Thoracic aorta (tissue), 2 donors: ENCODE measurements around the gene BCL7B. TPM values are rescaled to one million over a fixed set of nuclear protein-coding genes. Genes with fewer than 3 reads are reported as not detected.
"Not testable (repeated sequence)": the region's sequence is repeated elsewhere in the genome, so short reads cannot be mapped to it uniquely, and the experiment has no call there.

ENCODE experiments used
- ATAC-seq: fragments of 150-250 bp; one replicate; pipeline ENCODE4 v1.8.0; 2017; ENCODE audit warnings: low read depth; ENCODE audit not compliant: insufficient number of reproducible peaks, low FRiP score
- DNase-seq: peaks from one replicate; pipeline ENCODE4 v3.0.0-alpha.2; 2020; ENCODE audit warnings: low spot score
- H3K27ac ChIP-seq, 2 donors: fragments of 200-600 bp; sonication (generic); 1 replicate in 1 of 2; 2 replicates in 1 of 2; pipeline ENCODE4 v1.5.1; 2016; ENCODE audit warnings: mild to moderate bottlenecking in 2 of 2, moderate library complexity in 2 of 2
- H3K27me3 ChIP-seq: fragments of 200-600 bp; sonication (generic); replicated peaks from 2 replicates; pipeline ENCODE4 v1.6.0; 2016; ENCODE audit warnings: mild to moderate bottlenecking; ENCODE audit not compliant: insufficient read depth
- H3K36me3 ChIP-seq: fragments of 200-600 bp; sonication (generic); one replicate; pipeline ENCODE4 v1.5.1; 2016
- H3K4me1 ChIP-seq, 2 donors: fragments of 200-600 bp; sonication (generic); 1 replicate in 1 of 2; 2 replicates in 1 of 2; pipeline versions ENCODE4 v1.5.1 to v1.6.0; 2016; ENCODE audit warnings: low read depth in 2 of 2, mild to moderate bottlenecking in 1 of 2; ENCODE audit not compliant: control insufficient read depth in 1 of 2
- H3K4me3 ChIP-seq: fragments of 200-600 bp; sonication (generic); 2 replicates; pipeline ENCODE4 v1.5.1; 2016; ENCODE audit warnings: mild to moderate bottlenecking
- H3K9me3 ChIP-seq: fragments of 200-600 bp; sonication (generic); 2 replicates; pipeline ENCODE4 v1.5.1; 2016
- CTCF ChIP-seq: fragments of 200-600 bp; sonication (generic); IDR thresholded peaks from one replicate; pipeline ENCODE4 v1.5.1; 2019; ENCODE audit warnings: antibody characterized with exemption
- total RNA-seq, 2 donors: library from RNA; depleted of rRNA; stranded (reverse); fragments of >200 nt; gene quantifications; one replicate each; pipeline versions ENCODE4 v1.1.0 to v1.2.3, GENCODE V29; 2016

BCL7B gene
- total RNA-seq, 2 donors from 2014 or later, result 99.8 to 129 TPM

- H3K4me3 ChIP-seq, result no peak overlapping the region
- no peaks in the 10 kb centered on the region for H3K27me3 ChIP-seq
- TF ChIP-seq CTCF, result no peak
- DNase-seq (no peak), ATAC-seq (no peak)
- no peak overlapping the region for H3K27ac ChIP-seq
- H3K36me3 ChIP-seq, result peaks cover 18% of the 10 kb centered on the region
- H3K4me1 ChIP-seq, result no peaks in the 10 kb centered on the region
- H3K9me3 ChIP-seq, result no peaks in the 10 kb centered on the region
Observed at GRCh38 chr7:73532224-73532623, 25.3 kb downstream of the BCL7B start.

- DNase-seq (no peak), ATAC-seq (no peak)
- TF ChIP-seq CTCF, result no peak
- no peaks in the 10 kb centered on the region for H3K4me1 ChIP-seq
- no peak overlapping the region for H3K27ac ChIP-seq
- H3K27me3 ChIP-seq, result no peaks in the 10 kb centered on the region
- no peak overlapping the region for H3K4me3 ChIP-seq
- peaks cover 6% of the 10 kb centered on the region for H3K36me3 ChIP-seq
- no peaks in the 10 kb centered on the region for H3K9me3 ChIP-seq
Observed at GRCh38 chr7:73530800-73531199, 26.7 kb downstream of the BCL7B start.

GRCh38 chr7:73526896-73527821, 30.3 kb downstream of the BCL7B start:
- TF ChIP-seq CTCF, result no peak
- Histone ChIP-seq H3K36me3 (no peaks in the 10 kb centered on the region), H3K4me3 (no peak overlapping the region), H3K27me3 (no peaks in the 10 kb centered on the region), H3K4me1 (peaks cover 0 to 7% of the 10 kb centered on the region in 2 donors), H3K27ac (no peak overlapping the region), H3K9me3 (no peaks in the 10 kb centered on the region)
- DNase-seq, result no peak
- ATAC-seq, result no peak

- H3K4me3 ChIP-seq, H3K9me3 ChIP-seq, H3K36me3 ChIP-seq, H3K27ac ChIP-seq, H3K4me1 ChIP-seq, ATAC-seq, H3K27me3 ChIP-seq, DNase-seq: not testable (repeated sequence)
Observed at GRCh38 chr7:73526158-73526494, 31.4 kb downstream of the BCL7B start.

GRCh38 chr7:73522105-73522872, 35.2 kb downstream of the BCL7B start, which contains the start of gene BAZ1B:
Gene BAZ1B, minus strand, starts transcription at chr7:73522293. Its CDS starts 360 bp downstream, at chr7:73521933.
- H3K27ac ChIP-seq, result peak within 1 kb of the TSS; percentile 87 to 90
- no peaks in the 10 kb centered on the region for H3K9me3 ChIP-seq
- peaks cover 21 to 43% of the 10 kb centered on the region in 2 donors for H3K4me1 ChIP-seq
- peak; percentile 93 for DNase-seq
- H3K27me3 ChIP-seq, result no peaks in the 10 kb centered on the region
- TF ChIP-seq CTCF, result no peak
- no peaks in the 10 kb centered on the region for H3K36me3 ChIP-seq
- peak; percentile 97 for ATAC-seq
- H3K4me3 ChIP-seq, result peak within 1 kb of the TSS; percentile 92
